Measurements from ENCODE around the gene DNM2. TPM values are rescaled to one million over a fixed set of nuclear protein-coding genes. Genes with fewer than 3 reads are reported as not detected.

The DNM2 gene
- total and polyA plus RNA-seq, 2 of the 13 experiments (the other 11 are each of a cell fraction or from before 2014, with no cell fraction given), result 41.7 to 59.8 TPM

- peak; percentile 9 for TF ChIP-seq ZNF687 (CRISPR knock-in tag; IDR thresholded peaks at IDR 0.05)
- TF ChIP-seq THAP7 (CRISPR knock-in tag; IDR thresholded peaks at IDR 0.05), result no peak
- TF ChIP-seq ZNF639 (CRISPR knock-in tag; conservative IDR thresholded peaks at IDR 0.05), result no peak
- TF ChIP-seq SIX4 (CRISPR knock-in tag; IDR thresholded peaks at IDR 0.05), result no peak
- no peak for TF ChIP-seq THRA (CRISPR knock-in tag; IDR thresholded peaks at IDR 0.05; ENCODE audit: borderline replicate concordance)
- 0 out of 2 replicates have a peak, but pooled peaks have one; percentile 47 for TF ChIP-seq CHD2 (IDR thresholded peaks at IDR 0.05; ENCODE audit: low read depth, low read length)
- TF ChIP-seq FLYWCH1 (CRISPR knock-in tag; IDR thresholded peaks at IDR 0.05), result no peak
- no peak for TF ChIP-seq IRX3 (CRISPR knock-in tag; IDR thresholded peaks at IDR 0.05; ENCODE audit: borderline replicate concordance, low read depth)
- no peak for TF ChIP-seq ZNF383 (CRISPR knock-in tag; IDR thresholded peaks at IDR 0.05; ENCODE audit: borderline replicate concordance)
- TF ChIP-seq ZXDC (CRISPR knock-in tag; IDR thresholded peaks at IDR 0.05), result no peak
- no peak for TF ChIP-seq SYNCRIP (IDR thresholded peaks at IDR 0.05; ENCODE audit: insufficient read depth, low read depth, low read length)
- TF ChIP-seq HNRNPH1 (optimal IDR thresholded peaks at IDR 0.05; ENCODE audit: low read depth, low read length), result no peak
- TF ChIP-seq SMYD3 (CRISPR knock-in tag; IDR thresholded peaks at IDR 0.05), result no peak
- TF ChIP-seq SIN3B (IDR thresholded peaks at IDR 0.05; ENCODE audit: low read length), result no peak
- no peak for TF ChIP-seq ZNF607 (CRISPR knock-in tag; IDR thresholded peaks at IDR 0.05; ENCODE audit: borderline replicate concordance)
- TF ChIP-seq KDM2A (CRISPR knock-in tag; IDR thresholded peaks at IDR 0.05; ENCODE audit: borderline replicate concordance, low read depth), result 0 out of 2 replicates have a peak, but pooled peaks have one; percentile 12
- TF ChIP-seq NFIB (CRISPR knock-in tag; IDR thresholded peaks at IDR 0.05; ENCODE audit: borderline replicate concordance), result no peak
- no peak for TF ChIP-seq NFRKB (IDR thresholded peaks at IDR 0.05)
- TF ChIP-seq NR2F6 (IDR thresholded peaks at IDR 0.05), result no peak
- TF ChIP-seq NR2F6 (CRISPR knock-in tag; IDR thresholded peaks at IDR 0.05), result no peak
- TF ChIP-seq GATAD2A (CRISPR knock-in tag; IDR thresholded peaks at IDR 0.05), result 0 out of 2 replicates have a peak, but pooled peaks have one; percentile 8
- TF ChIP-seq ZNF652 (CRISPR knock-in tag; IDR thresholded peaks at IDR 0.05; ENCODE audit: borderline replicate concordance, low read depth), result no peak
Observed at GRCh38 chr19:10870501-10870954, 152.6 kb downstream of the DNM2 start (continued).

Measured in HepG2 (cell line).